Body of pancreas (tissue), 4 donors: ENCODE measurements around the gene MAPKAPK2.

Experiments used
- CTCF ChIP-seq, 7 experiments: fragments of 450-650 bp in 4 of 7; fragments of 200-600 bp in 3 of 7; sonication (generic) in 3 of 7; IDR thresholded peaks; one replicate each; pipeline ENCODE4 v1.5.1; 2016 to 2019; ENCODE audit warnings: antibody characterized with exemption in 7 of 7
- POLR2A ChIP-seq, 3 donors: fragments of 450-650 bp; IDR thresholded peaks; one replicate each; pipeline ENCODE4 v1.6.1; 2016; ENCODE audit warnings: antibody characterized with exemption in 3 of 3, mild to moderate bottlenecking in 2 of 3

GRCh38 chr1:206751891-206752290 is 67.2 kb downstream of the MAPKAPK2 start:
- TF ChIP-seq POLR2A (IDR thresholded peaks at IDR 0.05) (no peak), CTCF (IDR thresholded peaks at IDR 0.05) (no peak)
